CD4-positive, alpha-beta T cell (primary cell): ENCODE data around the gene KIAA0753. TPM values are rescaled to one million over a fixed set of nuclear protein-coding genes. Genes with fewer than 3 reads are reported as not detected.

Experiments
- ATAC-seq: fragments of 200-7000 bp; cut with Tn5 transposase; one replicate; pipeline ENCODE4 v1.10.0; 2022; ENCODE audit warnings: mild to moderate bottlenecking; ENCODE audit not compliant: poor library complexity
- CTCF ChIA-PET: fragments of 350-600 bp; sonication (Branson Sonifier 250); formaldehyde crosslinking; loops from one replicate; lab custom pipeline; 2021; ENCODE audit warnings: antibody characterized with exemption, inconsistent platforms; lab: Charles Lee
- POLR2A ChIA-PET: fragments of 350-600 bp; sonication (Branson Sonifier 250); formaldehyde crosslinking; loops from one replicate; lab custom pipeline; 2021; ENCODE audit warnings: antibody characterized with exemption, inconsistent platforms; lab: Charles Lee
- DNase-seq, 14 experiments: peaks; one replicate each; pipeline ENCODE4 v3.0.0-alpha.2; 2013 to 2020; ENCODE audit warnings: mixed read lengths in 2 of 14
- H3K27ac ChIP-seq, 2 donors: one replicate each; pipeline versions ENCODE4 v1.5.1 to v1.7.0; 2013; ENCODE audit warnings: low read length in 2 of 2, low read depth in 1 of 2, mild to moderate bottlenecking in 1 of 2
- H3K27me3 ChIP-seq, 2 experiments: 1 replicate in 1 of 2; 2 replicates in 1 of 2; pipeline versions ENCODE4 v1.6.1 to v1.7.0; 2013; ENCODE audit warnings: low read length in 2 of 2, control low read depth in 1 of 2, mild to moderate bottlenecking in 1 of 2, moderate library complexity in 1 of 2; ENCODE audit not compliant: insufficient read depth in 2 of 2, control insufficient read depth in 1 of 2
- H3K36me3 ChIP-seq: one replicate; pipeline ENCODE4 v1.6.1; 2013; ENCODE audit warnings: low read length, control low read depth; ENCODE audit not compliant: insufficient read depth
- H3K4me1 ChIP-seq: one replicate; pipeline ENCODE4 v1.6.1; 2013; ENCODE audit warnings: low read length, control low read depth; ENCODE audit not compliant: insufficient read depth
- H3K4me3 ChIP-seq: one replicate; pipeline ENCODE4 v1.5.1; 2013; ENCODE audit warnings: mild to moderate bottlenecking, low read length, moderate library complexity
- H3K9me3 ChIP-seq, 2 experiments: 1 replicate in 1 of 2; 2 replicates in 1 of 2; pipeline versions ENCODE4 v1.6.1 to v1.7.0; 2013; ENCODE audit warnings: low read length in 2 of 2, mild to moderate bottlenecking in 2 of 2, control low read depth in 1 of 2, moderate library complexity in 1 of 2; ENCODE audit not compliant: control insufficient read depth in 1 of 2, insufficient read depth in 1 of 2
- H3K27ac Mint-ChIP-seq: one replicate; pipeline ENCODE4 v1.8.0; 2020; ENCODE audit warnings: mixed read lengths
- H3K27me3 Mint-ChIP-seq: one replicate; pipeline ENCODE4 v1.8.0; 2021; ENCODE audit warnings: mixed read lengths
- H3K36me3 Mint-ChIP-seq: one replicate; pipeline ENCODE4 v1.8.0; 2021; ENCODE audit warnings: low read depth, mixed read lengths
- H3K4me1 Mint-ChIP-seq: one replicate; pipeline ENCODE4 v1.8.0; 2021; ENCODE audit warnings: low read depth, mixed read lengths
- H3K4me3 Mint-ChIP-seq: one replicate; pipeline ENCODE4 v1.8.0; 2020; ENCODE audit warnings: mild to moderate bottlenecking, mixed read lengths
- H3K9me3 Mint-ChIP-seq: one replicate; pipeline ENCODE4 v1.8.0; 2020; ENCODE audit warnings: mixed read lengths
- intact Hi-C, 2 experiments: fragments of 100-400 bp; cut with DNase I in 1 of 2; cut with micrococcal nuclease in 1 of 2; formaldehyde crosslinking; loops; one replicate each; pipeline versions ENCODE4 v1.15.1 to v1.9.0; 2023 to 2025; cut with DNase I, micrococcal nuclease
- total RNA-seq, 174 experiments: library from RNA in 2 of 174; stranded (reverse) in 2 of 174; gene quantifications; one replicate each; pipeline ENCODE4 v1.2.3 and lab custom pipeline; 2021 to 2026
- TF ChIP-seq, protein P1 (sequence below): fragments of 200-600 bp; IDR thresholded peaks from one replicate; pipeline ENCODE4 v1.8.0; 2022; ENCODE audit warnings: antibody characterized with exemption, mild to moderate bottlenecking

Gene KIAA0753
- total RNA-seq, 2 experiments from 2014 or later: 8.9 to 11.7 TPM

DNA sequence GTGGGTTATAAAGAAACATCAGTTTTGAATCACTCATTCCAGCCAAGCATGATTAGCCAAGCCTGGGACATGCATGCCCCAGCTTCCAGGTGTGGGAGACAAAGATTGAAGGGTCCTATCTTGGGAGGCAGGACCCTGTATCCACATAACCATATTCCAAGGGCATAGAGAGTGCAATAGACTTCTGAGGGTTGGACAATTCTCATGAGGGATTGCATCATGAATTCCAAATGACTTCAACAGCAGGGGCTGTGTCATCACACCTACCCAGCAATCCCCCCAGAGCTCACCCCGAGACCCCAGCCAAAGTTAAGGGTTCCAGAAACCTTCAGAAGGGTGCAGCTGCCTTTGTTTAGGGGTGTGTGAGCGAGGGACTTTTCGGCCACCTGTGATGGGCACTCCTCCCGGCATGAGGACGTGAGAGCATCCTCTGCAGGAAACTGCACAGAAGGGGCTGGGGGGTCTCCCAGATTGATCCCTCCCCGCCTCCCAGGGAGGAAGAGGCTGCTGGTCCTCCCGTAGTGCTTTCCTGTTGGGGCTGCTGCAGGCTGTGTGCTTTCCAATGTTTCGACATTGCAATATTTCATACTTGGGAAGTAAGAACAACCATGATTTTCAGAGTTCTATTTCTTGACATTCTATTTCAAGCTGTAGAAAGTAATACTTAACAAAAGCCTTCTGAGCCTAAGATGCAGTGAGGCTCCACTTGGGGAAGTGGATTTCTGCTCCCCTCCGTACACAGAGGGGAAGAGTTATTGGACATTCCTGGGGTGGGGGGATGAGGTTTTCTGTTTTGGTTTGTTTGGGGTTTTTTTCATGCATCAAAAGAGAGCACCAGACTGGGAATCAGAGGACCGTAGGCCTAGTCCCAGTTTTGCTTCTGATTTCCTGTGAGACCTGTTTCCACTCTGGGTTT, 70.9 kb downstream of the KIAA0753 start:
- peaks cover 4% of the 10 kb centered on the region for H3K27me3 Mint-ChIP-seq
- no peaks in the 10 kb centered on the region for H3K9me3 Mint-ChIP-seq
- no peak overlapping the region for H3K27ac Mint-ChIP-seq
- CTCF ChIA-PET: no interaction called here
- ATAC-seq: no peak
- Histone ChIP-seq H3K27ac (no peak overlapping the region), H3K36me3 (no peaks in the 10 kb centered on the region), H3K4me1 (no peaks in the 10 kb centered on the region), H3K4me3 (no peak overlapping the region), H3K27me3 (no peaks in the 10 kb centered on the region), H3K9me3 (no peaks in the 10 kb centered on the region)
- DNase-seq: no peak
- intact Hi-C loops: loop anchor here in 1 of 2 experiments (5.0 kb wide), 1 partner anchor 47 kb away; no protein-coding TSS in a partner anchor
- TF ChIP-seq, protein P1, sequence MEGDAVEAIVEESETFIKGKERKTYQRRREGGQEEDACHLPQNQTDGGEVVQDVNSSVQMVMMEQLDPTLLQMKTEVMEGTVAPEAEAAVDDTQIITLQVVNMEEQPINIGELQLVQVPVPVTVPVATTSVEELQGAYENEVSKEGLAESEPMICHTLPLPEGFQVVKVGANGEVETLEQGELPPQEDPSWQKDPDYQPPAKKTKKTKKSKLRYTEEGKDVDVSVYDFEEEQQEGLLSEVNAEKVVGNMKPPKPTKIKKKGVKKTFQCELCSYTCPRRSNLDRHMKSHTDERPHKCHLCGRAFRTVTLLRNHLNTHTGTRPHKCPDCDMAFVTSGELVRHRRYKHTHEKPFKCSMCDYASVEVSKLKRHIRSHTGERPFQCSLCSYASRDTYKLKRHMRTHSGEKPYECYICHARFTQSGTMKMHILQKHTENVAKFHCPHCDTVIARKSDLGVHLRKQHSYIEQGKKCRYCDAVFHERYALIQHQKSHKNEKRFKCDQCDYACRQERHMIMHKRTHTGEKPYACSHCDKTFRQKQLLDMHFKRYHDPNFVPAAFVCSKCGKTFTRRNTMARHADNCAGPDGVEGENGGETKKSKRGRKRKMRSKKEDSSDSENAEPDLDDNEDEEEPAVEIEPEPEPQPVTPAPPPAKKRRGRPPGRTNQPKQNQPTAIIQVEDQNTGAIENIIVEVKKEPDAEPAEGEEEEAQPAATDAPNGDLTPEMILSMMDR: no peak
- H3K36me3 Mint-ChIP-seq: no peaks in the 10 kb centered on the region
- POLR2A ChIA-PET: no interaction called here
- no peaks in the 10 kb centered on the region for H3K4me1 Mint-ChIP-seq
- H3K4me3 Mint-ChIP-seq: no peak overlapping the region

DNA sequence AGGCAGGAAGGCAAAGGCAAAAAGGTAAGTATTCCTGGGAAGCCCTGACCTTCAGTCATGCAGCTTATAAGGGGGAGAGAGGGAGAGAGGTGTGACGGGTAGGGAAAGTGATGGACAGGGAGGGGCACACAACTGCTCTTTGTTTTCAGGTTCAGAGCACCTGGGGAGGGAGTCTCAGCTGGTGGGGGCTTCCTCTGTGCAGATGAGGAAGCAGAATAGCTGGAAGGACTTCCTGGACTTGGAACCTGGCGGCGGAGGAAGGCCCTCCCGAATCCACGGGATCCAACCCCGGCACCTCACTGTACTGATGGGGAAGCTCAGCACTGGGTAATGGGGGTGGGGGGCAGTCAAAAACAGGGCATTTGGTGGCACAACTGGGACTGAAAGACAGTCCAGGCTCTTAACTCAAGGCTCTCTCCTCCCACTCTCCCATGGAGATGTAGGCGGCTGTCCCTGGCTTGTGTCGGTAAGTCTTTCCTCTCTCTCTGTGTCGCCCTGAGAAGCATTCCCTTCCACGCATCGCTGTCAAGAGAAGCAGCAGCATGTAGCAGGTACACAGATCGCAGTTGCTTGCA, 72.2 kb downstream of the KIAA0753 start:
- no peaks in the 10 kb centered on the region for H3K36me3 ChIP-seq
- Mint-ChIP-seq H3K27ac (no peak overlapping the region), H3K4me1 (no peaks in the 10 kb centered on the region), H3K36me3 (no peaks in the 10 kb centered on the region), H3K9me3 (no peaks in the 10 kb centered on the region), H3K4me3 (no peak overlapping the region), H3K27me3 (peaks cover 13% of the 10 kb centered on the region)
- intact Hi-C loops: no loop called here
- no peaks in the 10 kb centered on the region for H3K9me3 ChIP-seq
- peaks cover 0 to 2% of the 10 kb centered on the region in 2 experiments for H3K27me3 ChIP-seq
- DNase-seq (no peak), ATAC-seq (no peak)
- H3K4me3 ChIP-seq: no peak overlapping the region
- H3K27ac ChIP-seq: no peak overlapping the region
- ChIA-PET POLR2A (no interaction called here), CTCF (no interaction called here)
- H3K4me1 ChIP-seq: no peaks in the 10 kb centered on the region
- TF ChIP-seq, protein P1: no peak

GRCh38 chr17:6567528-6568183, 72.9 kb downstream of the KIAA0753 start:
- Histone ChIP-seq H3K27me3 (peaks cover 3 to 7% of the 10 kb centered on the region in 2 experiments), H3K9me3 (no peaks in the 10 kb centered on the region), H3K36me3 (no peaks in the 10 kb centered on the region), H3K4me1 (no peaks in the 10 kb centered on the region), H3K27ac (no peak overlapping the region), H3K4me3 (no peak overlapping the region)
- ChIA-PET POLR2A (no interaction called here), CTCF (no interaction called here)
- no peak for DNase-seq
- TF ChIP-seq, protein P1: no peak
- intact Hi-C loops: no loop called here
- no peak for ATAC-seq
- H3K36me3 Mint-ChIP-seq: no peaks in the 10 kb centered on the region
- H3K27me3 Mint-ChIP-seq: peaks cover 20% of the 10 kb centered on the region
- H3K9me3 Mint-ChIP-seq: no peaks in the 10 kb centered on the region
- no peaks in the 10 kb centered on the region for H3K4me1 Mint-ChIP-seq
- H3K4me3 Mint-ChIP-seq: no peak overlapping the region
- H3K27ac Mint-ChIP-seq: no peak overlapping the region
